Measurements from ENCODE around the gene STARD10. TPM values are rescaled to one million over a fixed set of nuclear protein-coding genes. Genes with fewer than 3 reads are reported as not detected.

Gene STARD10
- total and polyA plus RNA-seq, 9 of the 15 experiments (the other 6 are each of a cell fraction or from before 2014, with no cell fraction given): 0.15 to 52.9 (median 32.3) TPM

DNA sequence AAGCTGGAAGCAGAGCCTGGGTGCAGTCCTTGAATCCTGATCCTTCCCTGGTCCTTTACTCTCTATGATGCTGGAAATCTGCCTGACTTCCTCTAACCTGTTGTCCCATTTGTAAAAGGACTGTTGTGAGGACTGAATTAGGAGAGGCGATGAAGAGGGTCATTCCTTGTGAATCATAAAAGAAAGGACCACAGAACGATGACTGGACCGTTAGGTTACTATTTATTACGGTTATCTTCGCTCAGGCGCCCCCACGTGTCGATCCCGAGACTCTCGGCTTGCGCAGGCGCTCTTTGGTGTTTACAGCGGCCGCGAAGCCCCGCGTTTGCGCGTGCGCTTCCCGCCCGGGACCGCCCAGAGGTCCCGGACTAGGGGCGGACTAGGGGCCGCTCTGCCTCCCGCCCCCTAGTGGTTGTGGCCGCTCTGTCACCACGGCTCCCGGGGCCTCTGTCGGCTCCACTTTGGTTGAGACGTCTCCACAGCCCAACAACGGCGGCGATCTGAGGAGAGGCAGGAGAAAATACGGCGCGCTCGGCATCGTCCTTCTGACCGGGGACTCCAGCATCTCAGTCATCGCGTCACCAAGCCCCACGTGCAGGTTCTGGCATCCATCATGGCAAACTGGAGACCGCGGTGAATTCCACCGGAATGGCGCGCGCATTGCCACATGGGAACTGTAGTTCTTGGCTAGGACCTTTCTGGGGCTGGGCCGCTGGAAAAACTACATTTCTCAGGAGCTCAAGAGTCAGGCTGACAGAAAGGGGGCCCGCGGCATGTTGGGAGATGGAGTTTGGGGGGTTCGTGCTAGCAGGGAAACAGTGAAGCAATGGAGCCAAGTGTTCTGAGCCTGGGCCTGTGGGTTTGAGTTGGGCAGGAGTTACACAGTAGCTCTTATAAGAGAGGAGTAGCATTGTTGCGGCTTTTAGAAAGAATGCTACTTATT lies at the start of gene STARD10 (continued):
- TF ChIP-seq MGA (IDR thresholded peaks at IDR 0.05) (peak; percentile 84), CHD2 (IDR thresholded peaks at IDR 0.05; ENCODE audit: low read depth, low read length) (peak; percentile 20; the same call in 1 of the 2 replicates), MTA3 (IDR thresholded peaks at IDR 0.05; ENCODE audit: borderline replicate concordance) (peak; percentile 60; the same call in 1 of the 2 replicates), ZBTB17 (CRISPR knock-in tag; IDR thresholded peaks at IDR 0.05) (peak; percentile 68; the same call in 1 of the 2 replicates), NBN (IDR thresholded peaks at IDR 0.05; ENCODE audit: low read depth) (peak; percentile 84; the same call in 1 of the 2 replicates), E2F1 (CRISPR knock-in tag; IDR thresholded peaks at IDR 0.05) (peak; percentile 25; the same call in 1 of the 2 replicates), HDAC1 (IDR thresholded peaks at IDR 0.05) (peak in 1 of 2 experiments; percentile 84; a peak in 2 of 4 replicates), FOXP4 (CRISPR knock-in tag; IDR thresholded peaks at IDR 0.05; ENCODE audit: borderline replicate concordance) (0 out of 2 replicates have a peak, but pooled peaks have one; percentile 39), SUPT5H (IDR thresholded peaks at IDR 0.05) (peak; percentile 67), ARNT (IDR thresholded peaks at IDR 0.05) (peak in 1 of 2 experiments; percentile 47; a peak in 1 of 4 replicates)

Measured in K562 (cell line).